GM04503 (cell line): ENCODE measurements around the gene RSPO4.

Experiments
- DNase-seq: peaks from one replicate; pipeline ENCODE4 v3.0.0-alpha.2; 2012; ENCODE audit warnings: low read depth

Gene RSPO4

GRCh38 chr20:967796-968742, 34.0 kb downstream of the RSPO4 start:
- DNase-seq: no peak

DNA sequence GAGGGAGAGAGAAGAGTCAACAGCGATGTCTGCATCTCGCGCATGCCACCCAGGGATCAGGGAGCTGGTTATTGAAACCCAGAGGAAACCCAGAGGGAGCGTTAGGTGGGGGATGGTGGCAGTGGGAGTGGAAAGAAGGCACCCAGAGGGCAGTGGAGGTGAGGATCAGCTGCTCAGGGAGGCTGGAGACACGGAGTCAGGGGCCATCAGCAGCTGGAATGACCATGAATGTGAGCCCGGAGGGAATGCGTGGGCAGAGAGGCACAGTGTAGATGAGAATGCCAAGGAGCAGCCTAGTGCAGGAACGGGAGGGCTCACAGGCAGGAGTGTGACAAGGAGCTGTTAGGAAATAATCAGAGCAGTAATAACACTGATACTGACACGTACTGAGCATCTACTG, 36.2 kb downstream of the RSPO4 start:
- DNase-seq: no peak

DNA sequence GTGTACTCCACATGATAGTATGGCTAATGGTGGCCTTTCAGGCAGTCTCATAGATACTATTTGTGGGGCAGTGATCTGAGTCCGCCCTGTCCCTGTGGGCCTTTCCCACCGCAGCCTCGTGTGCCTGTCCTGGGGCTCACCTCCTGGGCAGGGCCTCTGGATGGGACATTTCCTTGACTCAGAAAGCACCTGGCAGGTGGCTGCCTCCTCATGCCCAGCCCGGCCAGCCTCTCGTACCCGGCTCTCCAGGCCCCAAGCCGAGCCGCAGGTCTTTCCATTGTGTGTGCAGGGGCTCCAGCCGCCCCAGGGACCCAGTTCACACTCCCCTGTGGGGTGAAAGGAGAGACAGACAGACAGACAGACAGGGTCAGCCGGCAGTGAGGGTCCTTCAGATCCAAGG, 38.3 kb downstream of the RSPO4 start:
- DNase-seq: no peak

- DNase-seq: no peak
Measured at GRCh38 chr20:962683-963082, 39.4 kb downstream of the RSPO4 start.

DNA sequence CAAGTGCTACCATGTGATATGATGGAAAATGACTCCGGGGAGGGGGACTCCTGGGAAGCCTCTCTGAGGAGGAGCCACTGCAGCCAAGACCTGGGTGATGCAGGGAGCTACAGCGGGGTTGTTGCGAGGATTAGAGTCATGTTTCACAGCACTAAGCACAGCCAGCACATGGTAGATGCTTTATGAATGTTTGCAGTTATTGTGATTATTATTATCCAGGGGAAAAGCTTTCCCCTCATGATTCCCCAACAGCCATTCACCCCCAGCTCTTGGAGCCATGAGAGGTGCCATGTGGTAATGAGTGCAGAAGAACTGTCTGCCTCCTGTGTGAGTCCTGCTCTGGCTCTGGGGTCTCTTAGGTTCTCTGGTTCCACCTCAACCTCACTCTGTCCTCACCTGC, 39.9 kb downstream of the RSPO4 start:
- DNase-seq: no peak

- no peak for DNase-seq
Measured at GRCh38 chr20:961768-962167, 40.3 kb downstream of the RSPO4 start.

- no peak for DNase-seq
Measured at GRCh38 chr20:959996-960615, 42.0 kb downstream of the RSPO4 start.

DNA sequence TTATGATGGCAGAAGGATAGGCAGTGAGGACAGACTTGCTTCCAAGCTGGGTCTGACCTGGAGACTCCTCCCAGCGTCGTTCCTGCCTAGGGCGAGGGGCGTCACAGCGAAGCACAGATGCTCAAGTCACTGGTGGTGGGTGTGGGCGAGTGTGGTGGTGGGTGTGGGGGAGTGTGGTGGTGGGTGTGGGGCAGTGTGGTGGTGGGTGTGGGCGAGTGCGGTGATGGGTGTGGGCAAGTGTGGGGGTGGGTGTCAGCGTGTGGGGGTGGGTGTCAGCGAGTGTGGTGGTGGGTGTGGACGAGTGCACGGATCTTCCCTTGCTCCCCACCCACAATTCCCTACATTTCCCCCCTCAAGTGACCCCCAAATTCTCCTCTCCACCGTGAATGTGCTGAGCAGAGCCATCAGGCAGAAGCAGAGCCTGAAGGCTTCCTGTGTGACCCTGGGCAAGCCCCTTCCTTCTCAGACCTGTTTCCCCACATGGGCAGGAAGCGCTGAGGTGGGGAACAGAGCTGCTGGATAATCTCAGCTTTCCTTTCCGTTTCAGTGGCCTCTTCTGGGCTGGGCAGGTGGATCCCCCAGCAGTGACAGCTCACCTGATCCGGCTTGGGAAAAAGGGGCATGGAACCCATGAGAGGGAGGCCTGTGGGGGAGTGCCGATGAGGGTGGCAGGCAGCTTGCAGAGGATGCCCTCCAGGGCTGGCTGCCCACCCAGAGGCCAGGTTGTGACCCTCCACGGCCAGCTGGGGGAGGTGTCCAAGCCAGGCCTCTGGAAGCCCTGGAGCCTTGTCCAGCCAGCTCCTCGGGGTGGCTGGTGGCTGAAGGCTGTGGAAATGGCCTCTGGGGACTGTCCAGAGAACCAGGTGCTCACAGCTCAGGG, 42.9 kb downstream of the RSPO4 start:
- no peak for DNase-seq

- DNase-seq: no peak
Measured at GRCh38 chr20:957544-957943, 44.6 kb downstream of the RSPO4 start.

- no peak for DNase-seq
Measured at GRCh38 chr20:956330-956951, 45.7 kb downstream of the RSPO4 start.

DNA sequence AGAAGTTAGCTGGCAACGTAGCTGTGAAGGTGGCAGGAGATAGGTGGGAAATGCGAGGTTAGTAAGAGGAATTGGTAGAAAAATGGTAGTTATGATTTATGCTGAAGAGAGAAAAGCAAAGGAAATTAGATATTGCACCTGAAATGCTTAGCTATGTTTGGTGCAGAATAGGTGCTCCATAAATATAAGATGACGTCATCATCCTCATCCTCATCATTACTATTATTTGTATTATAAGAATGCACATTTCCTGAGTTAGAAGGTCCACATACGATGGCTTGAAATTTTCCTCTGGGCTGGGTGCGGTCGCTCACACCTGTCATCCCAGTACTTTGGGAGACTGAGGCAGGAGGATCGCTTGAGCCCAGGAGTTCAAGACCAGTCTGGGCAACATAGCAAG, 46.5 kb downstream of the RSPO4 start:
- no peak for DNase-seq

GRCh38 chr20:955111-955510, 47.0 kb downstream of the RSPO4 start:
- DNase-seq: no peak

GRCh38 chr20:953742-954141, 48.4 kb downstream of the RSPO4 start:
- DNase-seq: no peak

DNA sequence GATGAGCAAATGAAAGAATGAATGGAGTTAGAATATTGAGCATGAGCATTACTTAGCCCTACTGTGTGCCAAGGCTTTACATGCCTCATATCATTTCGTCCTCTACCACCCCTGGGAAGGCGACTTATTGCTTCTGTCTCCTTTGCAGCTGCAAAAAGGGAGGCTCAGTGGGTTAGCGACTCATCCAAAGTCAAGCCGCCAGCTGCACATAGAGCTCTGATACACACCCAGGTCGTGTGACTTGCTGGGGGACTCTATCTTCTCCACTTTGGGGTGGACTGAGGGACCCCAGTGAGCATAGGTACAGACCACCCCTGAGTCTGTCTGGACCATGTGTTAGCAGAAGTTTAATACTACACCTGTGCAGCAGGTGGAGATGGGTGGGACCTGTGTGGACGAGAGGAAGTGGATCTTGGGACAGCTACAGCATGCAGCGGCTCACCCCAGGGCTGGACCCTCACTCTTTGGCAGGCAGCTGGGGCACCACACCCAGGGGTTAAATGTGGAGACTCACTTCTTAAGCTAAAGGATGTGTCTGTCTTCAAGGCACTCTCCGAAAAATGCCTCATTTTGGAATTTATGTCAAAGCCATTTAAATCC, 49.8 kb downstream of the RSPO4 start:
- DNase-seq: no peak

GRCh38 chr20:951384-952169, 50.5 kb downstream of the RSPO4 start:
- no peak for DNase-seq

DNA sequence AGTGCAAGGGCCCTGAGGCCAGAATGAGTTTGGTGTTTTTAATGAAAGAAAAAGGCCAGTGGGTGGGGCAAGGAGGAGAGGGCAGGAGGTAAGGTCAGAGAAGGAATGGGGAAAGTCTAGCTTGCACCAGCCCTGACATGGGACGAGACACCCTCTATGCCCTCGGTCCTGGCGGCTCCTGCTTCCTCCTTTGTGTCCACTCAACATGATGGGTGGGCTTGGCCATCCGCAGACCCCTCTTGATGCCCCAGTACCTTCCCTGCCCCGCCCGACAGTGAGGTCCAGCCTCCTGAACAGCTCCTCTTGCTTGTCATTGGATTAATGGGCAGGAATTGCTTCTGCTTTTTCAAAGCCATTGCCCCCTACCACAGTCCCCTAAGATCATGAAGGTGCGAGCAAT, 52.4 kb downstream of the RSPO4 start:
- no peak for DNase-seq

- no peak for DNase-seq
Measured at GRCh38 chr20:946826-947225, 55.3 kb downstream of the RSPO4 start.

DNA sequence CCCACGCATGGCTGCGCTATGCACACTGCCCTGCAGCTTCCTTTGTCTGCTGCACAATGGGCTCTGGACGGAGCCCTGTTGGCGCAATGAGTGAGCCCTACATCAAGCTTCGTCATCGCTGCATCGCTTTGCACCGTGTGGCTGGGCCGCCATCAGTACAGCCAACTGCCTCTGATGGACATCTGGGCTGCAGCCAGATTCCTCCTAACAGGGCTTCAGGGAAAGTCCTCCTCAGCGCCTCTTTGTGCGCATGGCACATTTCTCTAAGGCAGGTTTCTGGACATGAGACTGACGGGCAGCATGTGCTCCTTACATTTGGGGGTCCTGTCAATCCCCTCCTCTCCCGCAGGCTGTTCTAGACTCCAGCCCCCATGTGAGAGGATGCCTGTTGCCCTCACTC, 56.3 kb downstream of the RSPO4 start:
- no peak for DNase-seq

- no peak for DNase-seq
Measured at GRCh38 chr20:944774-945410, 57.2 kb downstream of the RSPO4 start.

- DNase-seq: no peak
Measured at GRCh38 chr20:944148-944547, 58.0 kb downstream of the RSPO4 start.
